Heart right ventricle (tissue), 16 donors: ENCODE data around the gene IDE. TPM values are rescaled to one million over a fixed set of nuclear protein-coding genes. Genes with fewer than 3 reads are reported as not detected.
A peak's percentile ranks its signal among the peaks of the same experiment; 100 is the strongest.

ENCODE experiments used
- ATAC-seq, 8 donors: fragments of 200-7000 bp; cut with Tn5 transposase; one replicate each; pipeline ENCODE4 v1.9.1; 2020; ENCODE audit warnings: mild to moderate bottlenecking in 8 of 8, moderate library complexity in 8 of 8, moderate number of reproducible peaks in 1 of 8
- DNase-seq, 2 donors: peaks; one replicate each; pipeline ENCODE4 v3.0.0-alpha.2; 2020
- H3K27ac ChIP-seq, 10 donors: fragments of 200-600 bp; sonication (generic) in 2 of 10; one replicate each; pipeline versions ENCODE4 v1.5.0 to v1.8.0; 2020 to 2022; ENCODE audit warnings: mild to moderate bottlenecking in 3 of 10
- H3K27me3 ChIP-seq, 7 donors: fragments of 200-600 bp; one replicate each; pipeline ENCODE4 v1.8.0; 2021 to 2022; ENCODE audit warnings: mild to moderate bottlenecking in 2 of 7
- H3K36me3 ChIP-seq, 9 donors: fragments of 200-600 bp; sonication (generic) in 1 of 9; one replicate each; pipeline versions ENCODE4 v1.5.0 to v1.8.0; 2020 to 2022; ENCODE audit warnings: mild to moderate bottlenecking in 2 of 9
- H3K4me1 ChIP-seq, 9 donors: fragments of 200-600 bp; sonication (generic) in 1 of 9; one replicate each; pipeline versions ENCODE4 v1.5.0 to v1.8.0; 2020 to 2022; ENCODE audit warnings: mild to moderate bottlenecking in 4 of 9
- H3K4me3 ChIP-seq, 10 donors: fragments of 200-600 bp; sonication (generic) in 2 of 10; one replicate each; pipeline versions ENCODE4 v1.5.0 to v1.8.0; 2020 to 2022; ENCODE audit warnings: mild to moderate bottlenecking in 7 of 10, moderate library complexity in 2 of 10
- H3K9me3 ChIP-seq, 11 donors: fragments of 200-600 bp in 10 of 11; sonication (generic) in 2 of 11; one replicate each; pipeline versions ENCODE4 v1.5.0 to v1.8.0; 2013 to 2022; ENCODE audit warnings: mild to moderate bottlenecking in 2 of 11, control low read depth in 1 of 11, moderate library complexity in 1 of 11
- WGBS, 2 donors: extraction: QIAGEN DNeasy Blood & Tissue Kit; methylation state at CpG; one replicate each; pipeline ENCODE4 v1.1.7; 2013; ENCODE audit warnings: inconsistent platforms in 1 of 2; 5-methylcytosine and 5-hydroxymethylcytosine counted together
- intact Hi-C, 10 donors: fragments of 100-400 bp; cut with DNase I; formaldehyde crosslinking; loops; one replicate each; pipeline versions ENCODE4 v1.11.1 to v1.14.2; 2022
- polyA plus RNA-seq, 2 donors: library from polyadenylated mRNA; stranded (reverse); fragments of 200-250 nt; gene quantifications; one replicate each; pipeline ENCODE4 v1.2.3, GENCODE V29; 2013
- total RNA-seq, 10 donors: library from RNA; stranded (reverse); fragmentation: NEBNext Ultra II Directional in 3 of 10; extraction: Animal tissue kit (Norgen Biotek cat#: 25700) in 3 of 10; gene quantifications; one replicate each; pipeline versions ENCODE4 v1.2.1 to v1.2.4, GENCODE V29; 2021 to 2023
- TF ChIP-seq, protein P1 (sequence below), 9 donors: fragments of 200-600 bp; sonication (generic) in 2 of 9; IDR thresholded peaks; one replicate each; pipeline versions ENCODE4 v1.5.0 to v1.8.0; 2021 to 2022; ENCODE audit warnings: antibody characterized with exemption in 9 of 9, mild to moderate bottlenecking in 5 of 9, moderate library complexity in 1 of 9
- donor health status: Arrhythmogenic right ventricular cardiomyopathy.
- donor health status: ischemic (EF 13 %, LVEDD 7.1; RV severe dilation, severe dysfunction).
- donor health status: healthy with polysubstance abuse.
- donor health status: DM: no; HTN: yes; CAD: no.
- donor health status: DM: no; HTN: no; CAD: no.
- donor health status: ischemic (EF 25% LVEDD 6.9; RV normal size, moderate dysfunction).
- donor health status: ischemic (EF 25% LVEDD 5.7; RV mildly dilated, moderate dysfunction).
- donor health status: healthy.
- donor health status: DM: yes; HTN: yes; CAD: no.
- donor health status: Ischemic cardiomyopathy.
- donor health status: ischemic (EF 35%, LVEDD 5.7; RV mildly dilated, moderate dysfunction).
- donor health status: nonischemic (EF 11% LVEDD 7.7; RV severe dilation, severe dysfunction).
- donor health status: DM: yes; HTN: yes; CAD: no.
- donor health status: PGD.
- donor health status: ischemic (EF 29% LVEDD 5.4; RV normal size, mild dysfunction).
- donor health status: nonischemic (EF 23%, LVEDD 6.1; RV moderate dilation, normal function).

Gene IDE
- total and polyA plus RNA-seq, 12 donors = 11.0 to 58.5 (median 45.7) TPM

GRCh38 chr10:92559046-92559445 lies 14.8 kb downstream of the IDE start:
- Histone ChIP-seq H3K4me3 (no peak overlapping the region), H3K27ac (no peak overlapping the region), H3K4me1 (peaks cover 0 to 7% (median 0%) of the 10 kb centered on the region in 9 donors), H3K36me3 (peaks cover 0 to 83% (median 33%) of the 10 kb centered on the region in 9 donors), H3K27me3 (no peaks in the 10 kb centered on the region), H3K9me3 (peaks cover 0 to 13% (median 4%) of the 10 kb centered on the region in 11 donors)
- WGBS, 2 donors = 98 to 99% methylated on average over 4 of the region's 4 CpGs
- TF ChIP-seq, protein P1, sequence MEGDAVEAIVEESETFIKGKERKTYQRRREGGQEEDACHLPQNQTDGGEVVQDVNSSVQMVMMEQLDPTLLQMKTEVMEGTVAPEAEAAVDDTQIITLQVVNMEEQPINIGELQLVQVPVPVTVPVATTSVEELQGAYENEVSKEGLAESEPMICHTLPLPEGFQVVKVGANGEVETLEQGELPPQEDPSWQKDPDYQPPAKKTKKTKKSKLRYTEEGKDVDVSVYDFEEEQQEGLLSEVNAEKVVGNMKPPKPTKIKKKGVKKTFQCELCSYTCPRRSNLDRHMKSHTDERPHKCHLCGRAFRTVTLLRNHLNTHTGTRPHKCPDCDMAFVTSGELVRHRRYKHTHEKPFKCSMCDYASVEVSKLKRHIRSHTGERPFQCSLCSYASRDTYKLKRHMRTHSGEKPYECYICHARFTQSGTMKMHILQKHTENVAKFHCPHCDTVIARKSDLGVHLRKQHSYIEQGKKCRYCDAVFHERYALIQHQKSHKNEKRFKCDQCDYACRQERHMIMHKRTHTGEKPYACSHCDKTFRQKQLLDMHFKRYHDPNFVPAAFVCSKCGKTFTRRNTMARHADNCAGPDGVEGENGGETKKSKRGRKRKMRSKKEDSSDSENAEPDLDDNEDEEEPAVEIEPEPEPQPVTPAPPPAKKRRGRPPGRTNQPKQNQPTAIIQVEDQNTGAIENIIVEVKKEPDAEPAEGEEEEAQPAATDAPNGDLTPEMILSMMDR (IDR thresholded peaks at IDR 0.05) = no peak
- DNase-seq = no peak
- ATAC-seq = no peak
- intact Hi-C loops = no loop called here

GRCh38 chr10:92553959-92554358 lies 19.9 kb downstream of the IDE start:
- no peak overlapping the region for H3K27ac ChIP-seq
- intact Hi-C loops = no loop called here
- TF ChIP-seq, protein P1 (IDR thresholded peaks at IDR 0.05) = no peak
- no peaks in the 10 kb centered on the region for H3K27me3 ChIP-seq
- H3K4me1 ChIP-seq = no peaks in the 10 kb centered on the region
- 96 to 100% methylated on average over 2 of the region's 2 CpGs for WGBS, 2 donors
- ATAC-seq (no peak), DNase-seq (no peak)
- H3K36me3 ChIP-seq = peaks cover 0 to 84% (median 33%) of the 10 kb centered on the region in 9 donors
- H3K4me3 ChIP-seq = no peak overlapping the region
- peaks cover 0 to 23% (median 8%) of the 10 kb centered on the region in 11 donors for H3K9me3 ChIP-seq

GRCh38 chr10:92552310-92552709 lies 21.6 kb downstream of the IDE start:
- WGBS, 2 donors = 87 to 96% methylated on average over 5 of the region's 5 CpGs
- H3K36me3 ChIP-seq = peaks cover 0 to 74% (median 21%) of the 10 kb centered on the region in 9 donors

DNA sequence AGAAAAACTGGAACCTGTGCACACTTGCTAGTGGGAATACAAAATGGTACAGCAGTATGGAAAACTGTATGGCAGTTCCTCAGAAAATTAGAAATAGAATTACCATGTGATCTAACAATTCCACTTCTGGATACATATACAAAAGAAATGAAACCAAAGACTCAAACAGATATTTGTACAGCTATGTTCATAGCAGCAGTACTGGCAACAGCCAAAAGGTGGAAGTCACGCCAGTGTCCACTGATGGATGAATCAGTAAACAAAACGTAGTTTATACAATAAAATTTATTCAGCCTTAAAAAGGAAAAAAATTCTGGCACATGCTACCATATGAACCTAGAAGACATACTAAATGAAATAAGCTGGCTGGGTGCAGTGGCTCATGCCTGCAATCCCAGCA lies 23.0 kb downstream of the IDE start:
- Histone ChIP-seq H3K27ac (no peak overlapping the region), H3K36me3 (peaks cover 0 to 61% (median 17%) of the 10 kb centered on the region in 9 donors), H3K4me1 (no peaks in the 10 kb centered on the region), H3K27me3 (no peaks in the 10 kb centered on the region), H3K9me3 (peaks cover 0 to 22% (median 8%) of the 10 kb centered on the region in 11 donors), H3K4me3 (no peak overlapping the region)
- ATAC-seq (no peak), DNase-seq (no peak)
- 63 to 68% methylated on average over 2 of the region's 2 CpGs for WGBS, 2 donors
- intact Hi-C loops = no loop called here
- TF ChIP-seq, protein P1 (IDR thresholded peaks at IDR 0.05) = no peak

More at GRCh38 chr10:92552310-92552709, 21.6 kb downstream of the IDE start:
- H3K4me3 ChIP-seq = no peak overlapping the region
- ATAC-seq (no peak), DNase-seq (no peak)
- intact Hi-C loops = no loop called here
- TF ChIP-seq, protein P1 (IDR thresholded peaks at IDR 0.05) = peak in 2 of 9 donors; percentile 6 to 11
- no peaks in the 10 kb centered on the region for H3K27me3 ChIP-seq
- peaks cover 0 to 22% (median 8%) of the 10 kb centered on the region in 11 donors for H3K9me3 ChIP-seq
- H3K4me1 ChIP-seq = no peaks in the 10 kb centered on the region
- H3K27ac ChIP-seq = no peak overlapping the region
